Stimulated activated CD4-positive, alpha-beta T cell treated with anti-CD3 and anti-CD28 coated beads, Interleukin-4, amount 100 ng/mL, for 24 hours (primary cell): ENCODE data around the gene ABCC4.

ENCODE experiments used
- DNase-seq: peaks from one replicate; pipeline ENCODE4 v3.0.0-alpha.2; 2020

Gene ABCC4

DNA sequence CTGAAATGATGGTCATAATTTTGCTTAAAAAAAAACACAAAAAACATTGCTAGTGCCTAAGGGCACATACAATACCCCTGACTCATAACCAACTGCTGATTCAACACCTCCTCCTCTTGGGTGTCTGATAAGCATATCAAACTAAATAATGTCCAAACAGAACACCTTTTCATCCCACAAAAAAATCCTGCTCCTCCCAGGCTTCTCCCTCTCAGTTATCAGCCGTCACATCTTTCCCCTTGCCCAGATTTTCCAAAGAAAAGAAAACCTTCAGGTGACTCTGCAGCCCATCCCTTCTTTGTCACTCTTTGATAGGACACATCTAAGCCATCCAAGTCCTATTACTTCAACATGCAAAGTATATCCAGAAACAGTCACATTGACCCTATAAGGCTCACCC lies 46.9 kb downstream of the ABCC4 start:
- no peak for DNase-seq

DNA sequence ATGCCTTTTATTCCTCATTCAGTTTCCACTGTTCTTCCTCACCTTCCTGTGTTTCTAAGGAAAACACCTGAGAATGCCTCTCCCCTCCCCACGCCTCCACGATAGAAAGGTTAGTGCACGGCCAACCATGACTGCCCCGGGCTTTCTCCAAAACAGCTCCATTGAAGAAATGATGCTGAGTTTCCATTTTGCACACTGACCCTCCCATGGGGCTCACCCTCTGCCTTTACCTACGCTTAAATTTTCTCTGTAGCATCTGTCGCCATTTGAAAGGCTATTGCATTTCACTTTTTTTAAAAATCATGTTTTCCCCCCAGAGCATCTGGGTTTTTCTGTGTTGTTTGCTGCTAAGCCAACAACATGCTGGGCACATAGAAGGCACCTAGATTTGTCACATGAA lies 48.2 kb downstream of the ABCC4 start:
- no peak for DNase-seq

DNA sequence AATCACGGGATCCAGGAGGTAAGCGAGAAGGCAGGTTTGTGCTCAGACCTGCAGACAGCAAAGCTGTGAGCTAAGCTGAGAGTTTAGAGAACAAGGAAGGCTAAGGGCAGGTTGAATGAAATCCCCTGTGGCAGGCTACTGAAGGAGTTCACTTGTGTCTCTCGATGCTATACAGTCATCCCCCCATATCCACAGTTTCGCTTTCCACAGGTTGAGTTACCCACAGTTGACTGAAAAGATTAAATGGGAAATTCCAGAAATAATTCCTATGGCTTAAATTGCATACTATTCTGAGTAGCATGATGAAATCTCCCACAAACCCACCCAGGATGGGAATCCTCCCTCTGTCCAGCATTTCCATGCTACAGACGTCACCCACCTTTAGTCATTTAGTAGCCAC lies 49.6 kb downstream of the ABCC4 start:
- DNase-seq = no peak

DNA sequence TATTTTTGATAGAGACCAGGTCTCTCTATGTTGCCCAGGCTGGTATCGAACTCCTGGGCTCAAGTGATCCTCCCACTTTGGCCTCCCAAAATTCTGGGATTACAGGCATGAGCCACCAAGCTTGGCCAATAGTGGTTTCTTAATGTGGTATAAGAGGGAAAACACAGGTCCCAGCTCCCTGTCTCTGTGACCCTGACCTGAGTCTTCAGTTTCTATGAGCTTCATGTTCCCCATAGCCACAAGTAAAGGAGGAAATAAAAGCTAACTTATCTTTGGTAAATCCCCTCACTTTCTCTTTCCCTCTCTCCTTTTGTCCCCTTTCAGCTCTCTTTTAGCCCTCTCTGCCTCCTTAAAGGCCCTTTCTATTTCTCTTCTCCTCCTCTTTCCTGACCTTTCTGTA lies 50.3 kb downstream of the ABCC4 start:
- DNase-seq = no peak

DNA sequence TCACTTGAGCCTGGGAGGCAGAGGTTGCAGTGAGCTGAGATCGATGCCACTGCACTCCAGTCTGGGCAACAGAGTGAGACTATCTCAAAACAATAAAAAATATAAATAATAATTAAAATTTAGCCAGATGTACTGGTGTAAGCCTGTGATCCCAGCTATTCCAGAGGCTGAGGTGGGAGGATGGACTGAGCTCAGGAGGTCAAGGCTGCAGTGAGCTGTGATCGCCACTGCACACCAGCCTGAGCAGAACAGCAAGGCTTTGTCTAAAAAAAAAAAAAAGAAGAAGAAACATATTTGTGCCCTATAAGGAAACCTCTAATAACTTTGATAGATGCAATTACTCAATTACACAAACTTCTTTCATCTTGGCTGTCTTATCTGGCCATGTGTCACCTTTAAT lies 52.3 kb downstream of the ABCC4 start:
- no peak for DNase-seq

DNA sequence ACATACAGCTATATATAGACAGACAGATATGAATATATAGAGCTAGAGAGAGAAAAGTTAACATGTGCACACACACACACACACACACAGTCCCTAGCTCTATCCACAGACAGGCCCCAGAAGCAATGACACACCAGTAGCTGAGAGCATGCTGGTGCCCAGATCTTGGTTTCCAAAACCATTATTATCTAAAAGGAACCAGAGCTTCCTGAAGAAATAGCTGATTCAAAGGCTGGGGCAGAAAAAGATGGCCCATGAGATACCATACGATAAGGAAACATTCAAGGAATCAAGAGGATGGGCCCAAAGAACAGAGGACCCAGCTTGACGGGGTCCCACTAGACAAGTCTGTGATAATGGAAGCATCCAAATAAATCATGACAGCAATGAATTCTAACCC lies 53.4 kb downstream of the ABCC4 start:
- DNase-seq = no peak

DNA sequence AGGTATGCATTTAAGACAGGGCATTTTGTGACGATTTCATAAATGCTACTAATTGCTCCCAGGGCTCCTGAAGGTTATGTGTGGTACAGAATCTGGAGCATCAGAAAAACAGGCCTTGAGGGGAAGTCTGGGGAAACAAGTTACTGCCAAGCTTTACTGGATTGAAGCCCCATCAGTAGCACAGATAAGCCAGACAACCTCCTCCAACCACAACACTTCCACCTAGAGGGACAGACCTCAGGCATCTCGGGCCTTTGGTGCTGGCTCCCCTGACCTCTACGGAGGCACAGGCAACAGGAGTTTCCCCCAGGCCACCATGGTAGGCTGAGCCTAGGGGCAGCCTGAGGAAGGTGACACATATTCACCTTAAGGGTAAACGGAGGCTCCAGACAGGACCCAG lies 54.1 kb downstream of the ABCC4 start:
- no peak for DNase-seq

DNA sequence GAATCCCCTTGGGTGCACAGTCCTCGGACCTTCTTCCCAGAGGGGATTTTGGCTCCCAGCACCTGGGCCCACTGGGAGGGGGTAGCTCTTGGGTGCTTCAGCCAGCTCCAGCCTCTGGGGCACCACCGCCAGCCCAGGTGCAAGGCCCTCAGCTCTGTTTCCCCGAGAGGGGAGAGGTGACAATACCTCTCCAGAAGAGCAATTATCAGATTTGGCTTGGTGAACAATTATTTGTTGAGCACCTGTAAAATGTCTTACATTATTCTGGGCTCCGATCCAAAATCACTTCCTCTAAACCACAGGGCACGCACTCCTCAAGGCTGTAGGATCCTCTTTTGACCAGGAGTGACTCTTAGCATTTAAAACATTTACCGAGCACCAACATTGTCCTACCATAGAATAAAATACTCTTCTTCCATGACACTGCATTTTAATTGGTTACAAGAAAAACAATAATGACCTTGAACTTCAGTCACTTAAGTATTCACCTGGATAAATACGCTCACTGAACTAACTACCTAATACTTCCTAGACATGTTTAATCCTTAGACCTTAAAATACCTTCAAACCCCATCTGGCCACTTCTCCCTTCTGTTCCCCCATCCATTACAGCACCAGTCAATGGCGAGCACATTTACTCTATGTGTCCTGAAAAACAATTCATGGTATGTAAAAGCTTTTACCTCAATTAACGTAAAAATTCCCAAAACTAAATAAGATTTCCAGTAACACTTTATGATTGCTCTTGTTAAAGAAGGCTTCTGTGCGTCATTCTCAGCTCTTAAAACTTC lies 54.8 kb downstream of the ABCC4 start:
- no peak for DNase-seq

DNA sequence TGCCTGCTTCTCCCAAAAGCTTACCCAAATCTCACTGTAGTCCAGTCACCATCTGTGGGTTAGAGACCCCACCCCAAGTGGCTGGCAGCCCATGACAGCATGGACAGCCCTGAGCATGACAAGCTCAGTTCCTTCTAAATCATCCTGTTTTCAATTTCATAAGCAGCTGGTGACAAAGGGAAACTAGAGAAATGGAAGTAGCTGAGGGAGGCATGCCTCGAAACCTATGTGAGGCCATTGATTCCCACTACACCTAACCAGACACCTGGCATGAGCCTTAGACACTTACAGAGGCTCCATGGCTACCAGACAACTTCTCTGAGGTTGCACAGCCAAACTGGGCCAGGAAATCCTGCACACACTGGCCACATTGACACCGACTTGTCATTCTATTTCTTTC lies 56.2 kb downstream of the ABCC4 start:
- DNase-seq = no peak

DNA sequence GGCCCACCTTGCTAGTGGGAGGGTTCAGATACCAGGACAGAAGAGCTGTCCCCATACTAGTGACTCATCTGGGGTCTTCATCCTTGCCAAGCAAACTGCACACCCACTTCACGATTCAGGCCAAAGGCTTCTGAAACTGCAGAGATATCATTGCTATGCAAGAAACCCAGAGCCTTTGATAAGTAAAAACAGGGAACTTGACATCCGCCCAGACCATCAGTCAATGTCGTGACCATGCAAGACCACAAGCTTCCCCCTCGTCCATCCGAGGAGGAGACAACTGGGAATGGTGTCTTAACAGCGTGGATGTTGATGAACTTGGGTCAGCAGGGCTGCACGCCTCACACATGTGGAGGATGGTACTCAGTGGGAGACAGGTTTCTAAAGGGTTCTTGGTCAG lies 58.0 kb downstream of the ABCC4 start:
- DNase-seq = no peak

DNA sequence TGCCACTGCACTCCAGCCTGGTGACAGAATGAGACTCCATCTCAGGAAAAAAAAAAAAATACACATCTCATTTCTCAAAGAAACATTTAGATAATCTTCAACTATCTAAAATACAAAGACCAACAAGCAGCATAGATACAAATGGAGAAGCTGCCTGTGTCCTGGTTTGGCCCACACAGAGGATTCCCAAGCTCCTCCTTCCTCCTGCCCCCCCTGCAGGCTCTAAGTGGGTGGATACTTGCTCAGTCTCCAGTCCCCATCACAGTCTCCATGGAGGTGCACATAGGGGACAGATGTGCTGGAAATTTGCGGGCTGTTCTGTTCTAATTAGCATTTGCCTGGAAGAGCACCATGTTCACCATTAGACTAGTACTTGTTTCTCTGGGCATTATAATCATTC lies 59.9 kb downstream of the ABCC4 start:
- no peak for DNase-seq

DNA sequence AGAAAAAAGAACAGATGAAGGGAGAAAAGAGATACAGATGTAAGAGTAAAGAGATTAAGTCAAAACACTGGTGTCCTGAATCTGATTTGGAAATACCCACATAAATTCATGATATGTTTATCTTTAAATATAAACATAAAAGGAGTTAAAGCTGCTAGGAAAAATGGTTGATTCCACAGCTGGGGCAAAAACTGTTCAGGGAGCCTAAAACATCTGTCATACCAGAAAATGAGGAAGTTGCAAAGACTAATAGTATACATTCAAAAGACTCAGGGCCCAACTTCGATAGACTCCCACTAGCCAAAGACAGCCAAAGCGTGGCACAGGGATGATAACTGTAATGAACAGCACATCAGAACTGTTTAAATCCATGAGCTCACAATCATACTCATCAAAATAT lies 62.0 kb downstream of the ABCC4 start:
- DNase-seq = no peak

DNA sequence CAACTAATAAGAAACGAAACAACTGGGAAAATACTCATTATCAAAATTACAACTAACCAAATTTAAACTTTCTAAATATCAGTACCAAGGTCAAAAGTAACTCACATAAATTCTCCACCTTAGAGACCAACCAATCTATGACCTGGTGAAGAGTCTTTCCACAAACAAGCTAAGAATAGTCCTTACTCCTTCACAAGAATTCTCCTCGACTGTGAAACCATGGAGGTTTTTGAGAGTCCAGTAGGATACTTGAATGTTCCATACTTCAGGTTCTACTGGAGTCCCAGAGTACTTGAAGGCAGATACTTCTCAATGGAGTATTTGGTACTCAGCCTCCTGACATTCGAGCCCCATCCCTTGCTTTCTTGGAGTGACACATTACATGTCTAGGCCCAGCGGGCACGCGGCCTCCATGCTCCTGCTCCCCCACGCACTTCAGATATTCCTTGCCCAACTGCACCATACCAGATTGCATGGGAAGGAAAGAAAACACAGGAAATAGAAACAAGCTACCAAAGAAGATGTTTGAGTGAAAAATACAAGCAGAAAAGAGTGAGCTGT lies 63.9 kb downstream of the ABCC4 start:
- no peak for DNase-seq

DNA sequence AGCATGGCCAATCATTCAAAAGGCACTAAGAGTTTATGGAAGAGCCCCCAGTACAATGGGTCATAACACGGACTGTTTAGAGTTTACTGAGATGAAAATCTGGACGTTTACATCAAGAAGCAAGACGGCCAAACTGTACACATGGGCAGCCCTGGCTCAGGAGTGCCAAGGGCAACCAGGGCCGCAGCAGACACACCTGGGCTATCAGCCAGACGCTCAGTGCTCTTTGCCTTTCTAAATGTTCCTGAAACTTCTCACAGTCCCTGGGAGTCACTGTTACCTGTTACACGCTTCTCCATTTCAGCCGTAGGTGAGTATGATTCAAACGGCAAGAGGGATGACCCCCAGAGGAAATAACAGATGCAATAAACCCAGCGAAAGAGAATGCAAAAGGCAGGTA lies 64.5 kb downstream of the ABCC4 start:
- DNase-seq = no peak

DNA sequence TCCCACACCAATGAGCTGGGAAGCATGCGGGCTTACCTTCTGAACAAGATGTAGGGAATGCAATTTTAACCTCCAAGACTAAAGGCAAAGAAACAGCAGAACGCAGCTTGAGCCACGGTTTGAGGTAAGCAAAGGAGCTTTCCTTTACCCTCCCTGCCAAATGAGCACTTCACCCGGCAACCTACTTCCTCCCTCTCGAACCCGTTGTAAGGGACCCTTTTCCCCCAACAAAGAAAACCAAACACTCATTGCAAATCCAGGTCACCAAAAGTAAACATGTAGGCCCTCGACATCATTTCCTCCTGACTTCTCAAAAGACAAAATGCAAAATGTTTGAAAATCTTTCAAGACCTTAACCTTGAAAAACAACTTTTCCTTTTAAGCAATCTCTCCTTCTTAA lies 65.3 kb downstream of the ABCC4 start:
- no peak for DNase-seq

DNA sequence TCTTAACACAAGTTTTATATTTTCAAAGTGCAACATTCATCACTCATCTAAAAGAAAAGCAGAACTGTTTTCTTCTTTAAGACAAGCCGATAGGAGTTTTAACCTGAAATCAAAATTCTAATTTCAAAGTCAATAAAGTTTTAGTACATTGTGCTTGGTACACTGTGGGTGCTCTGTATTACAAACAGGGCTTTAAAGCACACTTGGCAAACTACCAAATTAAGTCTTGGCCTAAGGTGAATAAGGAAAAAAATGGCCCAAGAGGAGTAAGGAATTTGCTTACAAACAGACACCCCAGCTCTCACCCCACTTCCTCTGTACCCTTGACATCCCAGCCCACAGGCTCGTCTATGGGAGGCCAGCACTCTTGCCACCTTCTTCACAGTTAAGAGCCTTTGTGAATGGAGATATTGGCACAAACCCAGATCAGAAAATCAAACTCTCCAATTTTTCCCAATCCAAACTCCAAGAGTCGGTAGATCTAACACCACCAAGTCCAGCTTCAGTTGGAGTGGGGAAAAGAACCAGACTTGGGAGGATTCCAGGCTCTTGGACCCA lies 66.0 kb downstream of the ABCC4 start:
- no peak for DNase-seq

DNA sequence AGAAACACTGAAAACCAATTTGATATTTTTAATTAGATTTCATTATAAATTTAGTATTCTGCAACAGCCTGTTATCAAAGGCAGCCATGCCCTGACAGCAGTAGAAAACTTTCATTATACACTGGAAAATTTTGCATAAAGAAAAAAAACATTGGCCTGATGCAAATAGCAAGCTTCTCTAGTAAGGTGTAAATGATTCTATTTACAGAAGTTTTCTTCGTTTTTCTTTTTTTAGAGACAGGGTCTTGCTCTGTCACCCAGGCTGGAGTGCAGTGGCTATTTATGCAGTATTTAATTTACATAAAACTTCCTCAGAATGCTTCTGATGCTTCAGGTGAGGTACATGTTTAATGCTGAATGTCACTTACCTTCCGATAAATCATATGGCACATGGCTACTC lies 67.0 kb downstream of the ABCC4 start:
- no peak for DNase-seq

DNA sequence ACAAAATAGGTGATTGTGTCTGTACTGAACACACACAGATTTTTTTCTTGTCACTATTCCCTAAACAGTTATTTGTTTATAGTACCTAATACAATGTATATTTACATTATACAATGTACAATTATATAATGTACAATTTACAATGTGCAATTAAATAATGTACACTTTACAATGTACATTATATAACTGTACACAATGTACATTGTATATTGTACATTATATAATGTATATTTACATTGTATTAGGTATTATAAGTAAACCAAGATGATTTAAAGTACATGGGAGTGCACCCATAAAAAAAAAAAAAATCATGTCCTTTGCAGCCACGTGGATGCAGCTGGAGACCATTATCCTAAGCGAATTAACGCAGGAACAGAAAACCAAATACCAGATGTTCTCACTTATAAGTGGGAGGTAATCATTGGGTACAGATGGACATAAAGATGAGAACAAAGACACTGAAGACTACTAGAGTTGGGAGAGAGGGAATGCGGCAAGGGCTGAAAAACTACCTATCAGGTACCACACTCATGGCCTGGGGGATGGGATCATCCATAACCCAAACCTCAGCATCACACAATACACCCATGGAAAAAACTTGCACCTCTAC lies 68.1 kb downstream of the ABCC4 start:
- no peak for DNase-seq

DNA sequence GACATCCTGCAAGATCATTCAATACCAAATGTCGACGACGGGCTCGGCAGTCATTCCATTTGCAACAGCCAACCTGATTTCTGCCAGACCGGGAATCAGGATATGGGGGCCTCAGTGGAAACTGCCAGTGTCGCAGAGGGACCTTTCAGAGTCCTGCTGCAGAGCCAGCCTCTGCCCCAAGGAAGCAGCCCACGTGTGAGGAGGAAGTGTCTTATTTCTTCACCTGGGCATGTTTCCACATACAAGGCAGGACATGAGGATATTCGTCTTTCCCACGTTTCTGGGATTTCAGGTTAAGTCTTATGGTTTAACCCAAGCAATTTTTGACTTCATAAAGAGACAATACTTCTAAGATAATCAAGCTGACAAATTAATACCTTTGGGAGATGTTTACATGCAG lies 69.9 kb downstream of the ABCC4 start:
- no peak for DNase-seq

DNA sequence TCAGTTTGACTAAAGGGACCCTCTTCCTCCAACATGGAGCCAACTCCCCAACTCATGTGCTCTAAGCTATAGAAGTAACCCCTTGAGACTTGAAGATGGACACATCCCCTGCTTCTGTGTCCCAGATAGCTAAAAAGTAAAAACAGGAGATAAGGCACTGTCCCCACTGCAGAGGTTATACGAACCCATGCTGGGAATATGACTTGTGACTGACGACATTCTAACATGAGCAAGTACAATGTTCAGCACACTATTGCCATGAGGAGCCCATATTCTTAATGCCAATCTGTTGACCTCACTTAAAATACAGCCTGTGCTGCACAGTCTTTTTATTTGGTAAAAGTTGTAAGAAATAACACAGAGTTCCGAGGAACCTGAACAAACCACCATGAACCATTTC lies 71.4 kb downstream of the ABCC4 start:
- DNase-seq = no peak

DNA sequence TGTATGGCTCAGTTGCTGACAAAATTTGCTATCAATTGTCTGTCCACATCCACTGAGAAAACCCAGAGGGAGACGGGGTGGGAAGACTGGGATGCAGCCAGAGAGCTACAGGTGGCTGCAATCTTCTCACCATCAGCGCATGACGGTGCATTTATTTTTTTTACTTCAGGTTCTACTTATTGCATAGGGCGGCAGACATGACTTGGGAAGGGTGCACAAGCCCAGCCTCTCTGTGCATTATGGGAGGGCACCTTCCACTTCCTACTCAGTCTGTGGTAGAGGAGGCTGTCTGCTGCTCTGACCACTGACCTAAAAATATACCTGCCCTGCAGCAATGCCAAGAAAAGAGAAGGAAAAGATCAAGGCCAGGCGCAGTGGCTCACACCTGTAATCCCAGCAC lies 73.1 kb downstream of the ABCC4 start:
- DNase-seq = no peak

DNA sequence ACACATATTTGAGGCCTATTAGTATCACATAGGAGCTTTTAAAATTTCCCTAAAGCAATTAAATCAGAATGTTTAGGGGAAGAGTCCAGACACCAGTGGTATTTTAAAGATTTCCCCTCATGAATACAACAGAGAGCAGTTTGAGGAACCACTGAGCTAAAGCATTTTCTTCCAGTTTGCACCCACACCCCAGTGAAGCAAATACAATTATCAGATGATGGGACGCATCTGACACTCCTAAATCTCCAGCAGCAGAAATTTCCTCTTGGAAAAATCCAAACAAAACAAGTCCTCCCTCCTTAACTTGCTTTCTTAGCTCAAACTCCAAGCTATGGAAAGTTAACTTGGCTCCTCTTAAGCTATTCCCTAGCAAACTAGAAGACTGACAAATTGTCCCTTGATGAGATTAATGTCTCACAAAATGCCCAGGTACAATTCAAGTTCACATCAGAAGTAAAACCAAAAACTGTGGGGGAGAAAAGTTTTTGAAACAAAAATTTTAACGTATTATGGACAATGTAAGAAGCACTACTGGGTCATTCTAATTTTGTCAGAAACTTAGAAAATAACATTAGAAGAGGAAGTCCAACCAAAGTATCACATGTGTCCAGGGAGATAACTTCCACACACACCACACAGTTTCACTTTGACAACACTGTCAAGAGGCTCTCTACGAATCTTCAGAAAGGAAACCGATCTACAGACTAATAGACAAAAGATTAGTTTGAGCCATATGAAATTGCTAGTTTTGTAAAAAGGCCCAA lies 74.1 kb downstream of the ABCC4 start:
- no peak for DNase-seq

DNA sequence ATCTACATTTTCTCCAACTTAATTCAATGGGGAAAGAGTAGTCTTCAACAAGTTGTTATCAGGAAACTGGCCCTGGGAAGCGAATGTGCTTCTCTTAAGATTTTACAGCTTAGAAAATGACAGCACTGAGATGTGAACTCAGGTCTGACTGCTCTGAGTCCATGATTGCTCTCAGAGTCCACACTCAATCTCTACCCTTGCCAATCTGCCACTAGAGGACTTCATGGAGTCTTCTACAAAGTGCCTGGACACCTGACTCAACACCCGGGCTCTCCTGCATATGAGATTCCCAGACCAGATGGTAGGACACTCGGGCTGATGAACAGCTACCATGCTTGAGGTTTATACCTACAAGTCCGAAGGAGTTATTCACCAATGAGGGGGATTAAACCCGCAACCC lies 74.8 kb downstream of the ABCC4 start:
- DNase-seq = no peak

DNA sequence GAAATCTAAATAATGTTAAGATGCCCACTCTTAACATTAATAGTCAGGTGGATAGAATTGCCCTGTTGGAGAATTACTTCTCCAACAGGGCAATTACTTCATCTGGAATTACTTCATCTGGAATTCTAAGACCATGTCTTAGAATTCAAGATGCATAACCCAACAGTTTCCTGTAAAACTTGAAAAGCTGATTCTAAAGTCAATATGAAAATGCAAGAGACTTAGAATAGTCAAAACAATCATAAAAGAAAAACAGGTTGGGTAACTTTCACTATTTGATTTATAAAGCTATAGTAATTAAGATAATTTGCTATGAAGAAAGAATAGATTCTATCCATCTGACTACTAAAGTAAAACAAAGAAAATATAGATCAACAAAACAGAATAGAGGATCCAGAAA lies 75.2 kb downstream of the ABCC4 start:
- DNase-seq = no peak
